Coronary artery (tissue), 2 donors: ENCODE data around the gene GTF3C2.
"Not testable (repeated sequence)": the region's sequence is repeated elsewhere in the genome, so short reads cannot be mapped to it uniquely, and the experiment has no call there.

Experiments used
- DNase-seq: peaks from one replicate; pipeline ENCODE4 v3.0.0-alpha.2; 2017; ENCODE audit warnings: low spot score
- H3K27ac ChIP-seq, 2 donors: fragments of 200-600 bp; sonication (generic); one replicate each; pipeline ENCODE4 v1.5.1; 2016 to 2019
- H3K4me3 ChIP-seq: fragments of 200-600 bp; sonication (generic); 2 replicates; pipeline ENCODE4 v1.5.1; 2016; ENCODE audit warnings: mild to moderate bottlenecking, moderate library complexity
- TF ChIP-seq, protein P1 (sequence below): fragments of 200-600 bp; sonication (generic); IDR thresholded peaks from one replicate; pipeline ENCODE4 v1.5.1; 2019; ENCODE audit warnings: antibody characterized with exemption

GTF3C2 gene

DNA sequence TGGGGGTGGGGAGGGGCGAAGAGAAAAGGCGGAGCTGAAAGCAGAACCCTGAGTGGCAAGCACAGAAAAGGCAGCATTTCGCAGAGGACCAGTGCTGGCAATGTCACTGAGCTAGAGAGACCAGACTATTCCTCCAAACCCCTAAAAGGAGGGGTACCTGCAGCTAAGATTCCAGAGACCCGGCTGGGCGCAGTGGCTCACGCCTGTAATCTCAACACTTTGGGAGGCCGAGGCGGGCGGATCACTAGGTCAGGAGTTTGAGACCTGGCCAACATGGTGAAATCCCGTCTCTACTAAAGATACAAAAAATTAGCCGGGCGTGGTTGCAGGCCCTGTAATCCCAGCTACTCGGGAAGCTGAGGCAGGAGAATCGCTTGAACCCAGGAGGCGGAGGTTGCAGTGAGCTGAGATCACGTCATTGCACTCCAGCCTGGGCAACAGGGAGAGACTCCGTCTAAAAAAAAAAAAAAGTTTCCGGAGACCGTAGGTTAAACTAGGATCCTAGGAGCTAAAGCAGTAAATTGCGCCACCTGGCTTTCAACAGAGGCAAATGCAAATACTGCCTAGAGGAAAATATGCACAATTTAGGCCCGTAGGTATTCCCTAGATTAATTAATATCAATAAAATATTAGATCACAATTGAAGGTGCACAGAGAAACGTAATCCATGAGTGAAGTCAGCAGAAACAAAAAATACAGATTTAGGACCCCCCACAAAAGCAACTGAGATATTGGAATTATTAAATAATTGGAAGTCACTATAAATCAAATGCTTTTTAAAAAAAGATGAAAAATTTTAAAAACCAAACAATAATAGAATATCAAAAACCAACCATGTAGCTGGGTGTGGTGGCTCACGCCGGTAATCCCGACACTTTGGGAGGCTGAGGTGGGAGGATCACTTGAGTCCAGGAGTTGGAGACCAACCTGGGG is 53.2 kb downstream of the GTF3C2 start:
- TF ChIP-seq, protein P1, sequence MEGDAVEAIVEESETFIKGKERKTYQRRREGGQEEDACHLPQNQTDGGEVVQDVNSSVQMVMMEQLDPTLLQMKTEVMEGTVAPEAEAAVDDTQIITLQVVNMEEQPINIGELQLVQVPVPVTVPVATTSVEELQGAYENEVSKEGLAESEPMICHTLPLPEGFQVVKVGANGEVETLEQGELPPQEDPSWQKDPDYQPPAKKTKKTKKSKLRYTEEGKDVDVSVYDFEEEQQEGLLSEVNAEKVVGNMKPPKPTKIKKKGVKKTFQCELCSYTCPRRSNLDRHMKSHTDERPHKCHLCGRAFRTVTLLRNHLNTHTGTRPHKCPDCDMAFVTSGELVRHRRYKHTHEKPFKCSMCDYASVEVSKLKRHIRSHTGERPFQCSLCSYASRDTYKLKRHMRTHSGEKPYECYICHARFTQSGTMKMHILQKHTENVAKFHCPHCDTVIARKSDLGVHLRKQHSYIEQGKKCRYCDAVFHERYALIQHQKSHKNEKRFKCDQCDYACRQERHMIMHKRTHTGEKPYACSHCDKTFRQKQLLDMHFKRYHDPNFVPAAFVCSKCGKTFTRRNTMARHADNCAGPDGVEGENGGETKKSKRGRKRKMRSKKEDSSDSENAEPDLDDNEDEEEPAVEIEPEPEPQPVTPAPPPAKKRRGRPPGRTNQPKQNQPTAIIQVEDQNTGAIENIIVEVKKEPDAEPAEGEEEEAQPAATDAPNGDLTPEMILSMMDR = peak; percentile 57
- Histone ChIP-seq H3K27ac (no peak overlapping the region), H3K4me3 (peak overlapping the region; percentile 47)
- no peak for DNase-seq

DNA sequence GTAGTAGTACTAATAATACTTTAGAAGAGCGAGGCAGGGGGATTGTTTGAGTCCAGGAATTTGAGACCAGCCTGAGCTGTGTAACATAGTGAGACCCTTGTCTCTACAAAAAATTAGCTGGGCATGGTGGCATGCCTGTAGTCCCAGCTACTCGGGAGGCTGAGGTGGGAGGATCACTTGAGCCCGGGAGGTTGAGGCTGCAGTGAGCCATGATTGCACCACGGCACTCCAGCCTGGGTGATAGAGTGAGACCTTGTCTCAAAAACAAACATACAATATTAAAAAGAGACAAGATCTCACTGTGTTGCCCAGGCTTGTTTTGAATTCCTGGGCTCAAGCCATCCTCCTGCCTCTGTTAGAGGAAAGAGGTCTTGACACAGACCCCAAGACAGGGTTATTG is 56.0 kb downstream of the GTF3C2 start:
- DNase-seq, H3K27ac ChIP-seq, H3K4me3 ChIP-seq: not testable (repeated sequence)

DNA sequence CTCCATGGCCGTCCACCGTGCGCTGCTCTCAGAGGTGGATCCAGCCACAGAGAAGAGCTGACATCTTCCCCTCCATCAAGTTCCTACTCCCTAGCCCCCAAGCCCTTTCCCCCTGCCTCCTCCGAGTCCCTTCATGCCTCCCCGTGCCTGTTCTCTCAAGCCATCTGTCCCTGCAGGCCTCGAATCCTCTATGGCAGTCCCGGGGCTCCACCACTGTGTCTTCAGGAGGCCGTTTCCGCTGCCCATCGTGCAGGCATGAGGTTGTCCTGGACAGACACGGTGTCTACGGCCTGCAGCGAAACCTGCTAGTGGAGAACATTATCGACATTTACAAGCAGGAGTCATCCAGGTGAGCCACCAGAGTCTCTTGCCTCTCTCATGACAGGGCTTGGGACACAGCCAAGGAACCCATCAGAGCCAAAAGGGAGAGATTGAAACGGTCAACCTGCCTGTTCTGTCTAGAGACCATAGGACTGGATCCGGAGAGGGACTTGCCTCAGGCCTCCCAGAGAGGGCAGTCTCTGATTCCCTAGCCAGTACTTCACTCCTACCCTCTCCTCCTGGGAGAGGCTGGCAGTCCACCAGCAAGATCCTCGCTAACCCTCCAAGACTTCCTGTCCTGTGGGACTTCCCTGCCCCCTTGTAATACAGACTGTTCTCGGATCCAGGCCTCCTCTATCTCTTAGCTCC is 58.0 kb downstream of the GTF3C2 start:
- Histone ChIP-seq H3K27ac (no peak overlapping the region), H3K4me3 (no peak overlapping the region)
- TF ChIP-seq, protein P1 = no peak
- DNase-seq = no peak

DNA sequence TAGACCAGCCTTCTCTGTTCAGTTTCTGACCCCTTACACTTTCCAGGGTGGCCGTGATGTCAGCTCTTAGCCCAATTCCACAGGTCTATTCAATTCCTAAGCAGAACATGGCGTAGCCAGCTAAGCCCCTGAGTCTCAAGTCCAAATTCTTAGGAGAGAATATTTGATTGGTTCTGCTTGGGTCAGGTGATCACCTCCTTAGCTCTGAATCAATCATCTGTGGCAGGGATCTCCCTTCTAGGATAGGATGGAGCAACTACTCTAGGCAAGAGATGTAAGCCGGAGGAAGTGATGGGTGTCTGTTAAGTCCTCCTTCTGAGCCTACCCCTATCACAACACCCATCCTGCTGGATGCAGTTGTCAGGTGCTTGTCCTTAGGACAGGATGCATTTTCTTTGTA is 59.4 kb downstream of the GTF3C2 start:
- no peak overlapping the region for H3K4me3 ChIP-seq
- no peak overlapping the region for H3K27ac ChIP-seq
- TF ChIP-seq, protein P1 = no peak
- no peak for DNase-seq

DNA sequence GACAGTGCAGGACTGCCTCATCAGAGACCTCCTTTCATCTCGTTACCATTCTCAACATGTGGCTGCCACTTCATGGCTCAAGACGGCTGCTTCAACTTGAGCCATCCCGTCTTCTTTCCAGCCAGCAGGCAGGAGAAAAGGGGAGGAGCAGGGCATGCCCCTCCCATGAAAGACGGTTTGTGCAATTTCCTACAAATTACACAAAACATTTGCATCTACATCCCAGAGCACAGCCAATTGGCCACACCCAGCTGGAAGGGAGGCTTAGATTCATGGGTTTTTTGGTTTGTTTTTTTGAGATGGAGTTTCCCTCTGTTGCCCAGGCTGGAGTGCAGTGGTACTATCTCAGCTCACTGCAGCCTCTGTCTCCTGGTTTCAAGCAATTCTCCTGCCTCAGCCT is 60.1 kb downstream of the GTF3C2 start:
- H3K27ac ChIP-seq = no peak overlapping the region
- TF ChIP-seq, protein P1 = no peak
- no peak overlapping the region for H3K4me3 ChIP-seq
- DNase-seq = no peak

DNA sequence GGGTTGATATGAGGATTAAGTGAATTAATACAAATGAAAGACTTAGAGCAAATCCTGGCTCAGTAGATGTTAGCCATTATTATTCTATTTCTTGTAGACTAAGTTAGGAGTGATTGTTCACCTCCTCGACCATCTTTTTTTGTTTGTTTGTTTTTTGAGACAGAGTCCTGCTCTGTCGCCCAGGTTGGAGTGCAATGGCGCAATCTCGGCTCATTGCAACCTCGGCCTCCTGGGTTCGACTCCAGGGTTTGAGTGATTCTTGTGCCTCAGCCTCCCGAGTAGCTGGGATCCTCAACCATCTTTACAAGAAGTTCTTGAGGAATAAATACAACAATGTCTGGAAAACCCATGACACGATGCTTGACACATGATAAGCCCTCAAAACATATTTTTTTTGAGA is 61.6 kb downstream of the GTF3C2 start:
- H3K4me3 ChIP-seq = no peak overlapping the region
- no peak for DNase-seq
- TF ChIP-seq, protein P1 = no peak
- H3K27ac ChIP-seq = no peak overlapping the region

DNA sequence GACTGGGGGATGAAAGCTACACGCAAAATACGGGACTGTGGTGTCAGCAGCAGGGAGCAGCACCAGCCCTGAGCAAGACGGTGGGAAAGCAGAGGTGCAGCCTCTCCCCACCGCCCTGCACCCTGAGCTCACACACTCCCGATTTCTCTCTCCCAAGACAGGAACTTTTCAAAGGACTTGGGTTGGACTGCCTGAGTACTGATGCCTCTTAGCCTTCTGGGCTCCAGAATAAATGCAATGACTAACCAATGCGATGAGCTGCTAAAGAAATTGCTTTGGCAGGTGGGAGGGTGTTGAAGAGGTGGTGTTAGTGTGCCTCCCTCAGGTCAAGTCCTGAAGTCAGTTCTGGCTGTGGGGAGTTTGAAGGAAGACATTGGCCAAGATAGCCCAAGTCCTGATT is 64.7 kb downstream of the GTF3C2 start:
- TF ChIP-seq, protein P1 = no peak
- no peak for DNase-seq
- H3K4me3 ChIP-seq = no peak overlapping the region
- no peak overlapping the region for H3K27ac ChIP-seq
